Endothelial cell of umbilical vein (primary cell): ENCODE measurements around the gene PLXND1. TPM values are rescaled to one million over a fixed set of nuclear protein-coding genes. Genes with fewer than 3 reads are reported as not detected.

Experiments
- BruUV-seq: library from RNA; stranded (reverse); fragments of 400-500 nt; replicated peaks from 2 replicates; lab custom pipeline; 2021; lab: Mats Ljungman, UMichigan
- CTCF ChIA-PET: fragments of 300-600, 350-600 bp; sonication (Branson Sonifier 250); formaldehyde crosslinking; loops from one replicate; lab custom pipeline; 2021; ENCODE audit warnings: antibody characterized with exemption, inconsistent platforms; lab: Charles Lee
- POLR2A ChIA-PET: fragments of 300-600, 350-600 bp; sonication (Branson Sonifier 250); formaldehyde crosslinking; loops from one replicate; lab custom pipeline; 2021; ENCODE audit warnings: antibody characterized with exemption, inconsistent platforms; lab: Charles Lee
- DNase-seq: peaks from one replicate; pipeline ENCODE4 v3.0.0-alpha.2; 2011; ENCODE audit warnings: low read depth, low spot score
- FAIRE-seq: peaks from 2 replicates; lab custom pipeline; 2011; peaks lifted over from hg19 to GRCh38; lab: Jason Lieb, UNC
- H2AFZ ChIP-seq: 2 replicates; pipeline ENCODE4 v1.6.0; 2012; ENCODE audit warnings: low read depth, low read length, control low read depth, inconsistent platforms
- H3K27ac ChIP-seq: 2 replicates; pipeline ENCODE4 v1.5.1; 2011; ENCODE audit warnings: low read depth, mild to moderate bottlenecking, control low read depth, low read length, moderate library complexity; ENCODE audit not compliant: insufficient read depth
- H3K27me3 ChIP-seq, 2 experiments: 2 replicates each; pipeline versions ENCODE4 v1.6.0 to v1.6.1; 2011; ENCODE audit warnings: low read length in 2 of 2, mixed read lengths in 1 of 2; ENCODE audit not compliant: control insufficient read depth in 2 of 2, insufficient read depth in 2 of 2
- H3K36me3 ChIP-seq, 2 experiments: 2 replicates in 1 of 2; 3 replicates in 1 of 2; pipeline ENCODE4 v1.5.1; 2011; ENCODE audit warnings: low read length in 2 of 2, mild to moderate bottlenecking in 1 of 2, moderate library complexity in 1 of 2; ENCODE audit not compliant: control insufficient read depth in 2 of 2, insufficient read depth in 2 of 2; ENCODE audit errors: extremely low read depth in 1 of 2
- H3K4me1 ChIP-seq: 3 replicates; pipeline ENCODE4 v1.5.1; 2011; ENCODE audit warnings: mild to moderate bottlenecking, low read length; ENCODE audit not compliant: control insufficient read depth, insufficient read depth; ENCODE audit errors: extremely low read depth
- H3K4me2 ChIP-seq: 2 replicates; pipeline ENCODE4 v1.6.1; 2011; ENCODE audit warnings: low read length, control low read depth, mixed read lengths; ENCODE audit not compliant: insufficient read depth
- H3K4me3 ChIP-seq, 3 experiments: fragments of 200-600 bp in 1 of 3; sonication (generic), shearing (Covaris generic) in 1 of 3; replicated peaks in 1 of 3; 2 replicates each; pipeline ENCODE4 v1.5.1; 2011 to 2016; ENCODE audit warnings: control low read depth in 3 of 3, low read length in 3 of 3, mild to moderate bottlenecking in 2 of 3, inconsistent platforms in 1 of 3, low read depth in 1 of 3, moderate library complexity in 1 of 3; ENCODE audit not compliant: insufficient read depth in 1 of 3
- H3K79me2 ChIP-seq: 2 replicates; pipeline ENCODE4 v1.6.0; 2012; ENCODE audit warnings: low read length, inconsistent platforms; ENCODE audit not compliant: control insufficient read depth, insufficient read depth
- H3K9ac ChIP-seq: replicated peaks from 2 replicates; pipeline ENCODE3; 2011; ENCODE audit warnings: low read length, control low read depth; ENCODE audit not compliant: insufficient read depth; ENCODE audit errors: extremely low read depth
- H3K9me1 ChIP-seq: replicated peaks from 3 replicates; pipeline ENCODE4 v1.6.0; 2011; ENCODE audit warnings: mild to moderate bottlenecking, low read length; ENCODE audit not compliant: control insufficient read depth, insufficient read depth; ENCODE audit errors: extremely low read depth
- H3K9me3 ChIP-seq: replicated peaks from 2 replicates; pipeline ENCODE4 v1.5.1; 2012; ENCODE audit warnings: low read length, inconsistent platforms; ENCODE audit not compliant: control insufficient read depth, insufficient read depth
- H4K20me1 ChIP-seq: replicated peaks from 2 replicates; pipeline ENCODE3; 2011; ENCODE audit warnings: mild to moderate bottlenecking, low read length; ENCODE audit not compliant: control insufficient read depth, insufficient read depth; ENCODE audit errors: extremely low read depth
- FOS ChIP-seq: IDR thresholded peaks from 2 replicates; pipeline ENCODE4 v1.6.1; 2011; ENCODE audit warnings: mild to moderate bottlenecking, low read length, moderate library complexity, borderline replicate concordance; ENCODE audit not compliant: insufficient read depth
- GATA2 ChIP-seq: IDR thresholded peaks from 2 replicates; pipeline ENCODE4 v1.7.0; 2011; ENCODE audit warnings: low read depth, mild to moderate bottlenecking, moderate library complexity, mixed read lengths, low read length; ENCODE audit not compliant: insufficient read length, insufficient read depth
- JUN ChIP-seq: IDR thresholded peaks from 2 replicates; pipeline ENCODE4 v1.6.1; 2011; ENCODE audit warnings: borderline replicate concordance, low read depth; ENCODE audit not compliant: insufficient read length, insufficient read depth
- POLR2A ChIP-seq: IDR thresholded peaks from 2 replicates; pipeline ENCODE4 v1.6.1; 2012; ENCODE audit warnings: low read depth, mild to moderate bottlenecking, control low read depth, low read length
- dilution Hi-C: fragments of 300-500 bp; cut with MboI; formaldehyde crosslinking; loops from one replicate; pipeline ENCODE4 v1.15.0; 2019; ENCODE audit warnings: low sequenced_read_pairs; ENCODE audit not compliant: extremely low pct_ligation_motif_present
- intact Hi-C: fragments of 100-400 bp; cut with micrococcal nuclease; formaldehyde crosslinking; loops from one replicate; pipeline ENCODE4 v1.10.0; 2022
- polyA plus RNA-seq, 4 experiments: library from polyadenylated mRNA; depleted of rRNA in 3 of 4; stranded (reverse) in 3 of 4; unstranded in 1 of 4; fragments of >200 nt; gene quantifications; 2 replicates each; pipeline versions ENCODE4 v1.2.1 to v1.2.3, GENCODE V29; 2011 to 2012; ENCODE audit warnings: missing spikeins in 1 of 4
- total RNA-seq: library from RNA; stranded (reverse); gene quantifications from 2 replicates; pipeline ENCODE4 v1.2.3, GENCODE V29; 2021
- TF ChIP-seq, protein P1 (sequence below): IDR thresholded peaks from 2 replicates; pipeline ENCODE4 v1.6.1; 2011; ENCODE audit not compliant: insufficient read depth, insufficient read length
- TF ChIP-seq, protein P2 (sequence below), 2 donors: IDR thresholded peaks; 1 replicate in 1 of 2; 2 replicates in 1 of 2; pipeline ENCODE4 v1.5.1; 2011; ENCODE audit warnings: low read length in 2 of 2, mild to moderate bottlenecking in 2 of 2, moderate library complexity in 2 of 2, control low read depth in 1 of 2, inconsistent platforms in 1 of 2, low read depth in 1 of 2; ENCODE audit not compliant: insufficient read depth in 1 of 2; ENCODE audit errors: extremely low read depth in 1 of 2

The PLXND1 gene
- total and polyA plus RNA-seq, 2 donors (not counting 3 experiments of a cell fraction or from before 2014, with no cell fraction given) = 300 to 834 TPM

DNA sequence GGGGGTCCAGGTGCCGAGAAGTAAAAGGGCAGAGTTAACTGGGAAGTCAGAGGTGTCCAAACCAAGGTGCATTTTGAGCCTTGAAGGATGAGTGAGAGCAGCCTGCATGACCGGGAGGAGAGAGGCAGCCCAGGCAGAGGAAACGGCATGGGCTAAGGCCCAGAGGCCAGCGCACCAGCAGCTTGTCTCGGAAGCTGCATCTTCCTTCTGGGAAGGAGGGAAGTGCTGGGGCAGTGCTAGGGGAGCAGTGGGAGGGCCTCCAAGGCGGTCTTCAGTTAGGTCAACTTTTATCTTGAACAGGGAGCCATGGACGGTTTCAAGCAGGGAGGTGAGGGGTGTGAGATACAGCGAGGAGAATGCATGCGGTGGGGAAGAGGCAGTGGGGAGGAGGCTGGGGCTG is 62.5 kb downstream of the PLXND1 start:
- H3K27me3 ChIP-seq = no peaks in the 10 kb centered on the region
- H3K9me3 ChIP-seq = no peaks in the 10 kb centered on the region
- no peak overlapping the region for H3K4me3 ChIP-seq
- CTCF ChIA-PET = interaction anchor here (0.8 to 2.0 kb wide), 4 partner anchors 9 to 161 kb away, joined by 3 to 8 read pairs (median 3); no protein-coding TSS in a partner anchor
- DNase-seq (no peak), FAIRE-seq (no peak)
- no peak overlapping the region for H2AFZ ChIP-seq
- TF ChIP-seq, protein P1, sequence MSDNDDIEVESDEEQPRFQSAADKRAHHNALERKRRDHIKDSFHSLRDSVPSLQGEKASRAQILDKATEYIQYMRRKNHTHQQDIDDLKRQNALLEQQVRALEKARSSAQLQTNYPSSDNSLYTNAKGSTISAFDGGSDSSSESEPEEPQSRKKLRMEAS = no peak
- TF ChIP-seq JUN (no peak), GATA2 (no peak)
- no peaks in the 10 kb centered on the region for H3K79me2 ChIP-seq
- no peaks in the 10 kb centered on the region for H3K9me1 ChIP-seq
- H3K27ac ChIP-seq = no peak overlapping the region
- no TSS peak for BruUV-seq
- H4K20me1 ChIP-seq = no peaks in the 10 kb centered on the region
- dilution Hi-C loops = no loop called here
- POLR2A ChIA-PET = no interaction called here
- intact Hi-C loops = no loop called here
- no peak overlapping the region for H3K4me2 ChIP-seq
- H3K4me1 ChIP-seq = no peaks in the 10 kb centered on the region
- no peak overlapping the region for H3K9ac ChIP-seq
- no peaks in the 10 kb centered on the region for H3K36me3 ChIP-seq

DNA sequence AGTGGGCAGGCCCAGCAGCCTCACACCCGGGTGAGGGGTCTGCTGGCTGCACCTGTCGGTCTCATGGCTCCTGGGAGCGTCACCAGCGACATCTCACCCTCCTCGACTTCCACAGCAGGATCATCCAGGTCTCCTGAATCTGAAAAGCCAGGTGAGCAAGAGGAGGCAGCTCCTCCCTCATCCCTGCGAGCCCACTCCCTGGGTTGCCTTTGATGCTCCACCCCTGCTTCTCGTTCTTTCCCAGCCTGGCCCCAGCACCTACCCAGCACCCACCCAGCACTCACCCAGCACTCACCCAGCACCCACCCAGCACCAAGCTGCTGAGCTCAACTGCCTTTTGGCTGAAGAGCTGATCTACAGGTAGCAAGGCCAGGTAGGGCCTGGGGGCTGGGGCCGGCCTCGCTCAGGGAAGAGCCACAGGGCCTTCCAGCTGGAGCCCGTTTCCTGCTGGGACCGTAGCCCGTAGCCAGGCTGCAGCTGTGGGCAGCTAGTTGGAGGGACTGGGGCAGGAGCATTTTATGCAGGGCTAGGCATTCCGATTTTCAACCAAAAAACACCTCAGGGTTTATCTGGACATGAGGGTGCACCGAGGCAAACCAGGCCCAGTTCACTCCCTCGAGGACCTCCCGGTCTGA is 63.2 kb downstream of the PLXND1 start, which contains the start of gene H1-8:
H1-8 (plus strand) TSS at position 20 of the 635 bp plus-strand sequence; CDS start at position 64, 44 bp downstream.
- H3K79me2 ChIP-seq = no peaks in the 10 kb centered on the region
- ChIA-PET POLR2A (no interaction called here), CTCF (interaction anchor here (1.1 to 2.0 kb wide), 3 partner anchors 9 to 53 kb away, joined by 3 to 8 read pairs (median 4); no protein-coding TSS in a partner anchor)
- H3K36me3 ChIP-seq = no peaks in the 10 kb centered on the region
- no peak within 1 kb of the TSS for H3K9ac ChIP-seq
- BruUV-seq = no TSS peak
- intact Hi-C loops = no loop called here
- dilution Hi-C loops = no loop called here
- H3K27me3 ChIP-seq = no peaks in the 10 kb centered on the region
- no peak within 1 kb of the TSS for H3K4me2 ChIP-seq
- no peaks in the 10 kb centered on the region for H3K9me1 ChIP-seq
- H3K27ac ChIP-seq = no peak within 1 kb of the TSS
- H3K9me3 ChIP-seq = no peaks in the 10 kb centered on the region
- TF ChIP-seq, protein P2, sequence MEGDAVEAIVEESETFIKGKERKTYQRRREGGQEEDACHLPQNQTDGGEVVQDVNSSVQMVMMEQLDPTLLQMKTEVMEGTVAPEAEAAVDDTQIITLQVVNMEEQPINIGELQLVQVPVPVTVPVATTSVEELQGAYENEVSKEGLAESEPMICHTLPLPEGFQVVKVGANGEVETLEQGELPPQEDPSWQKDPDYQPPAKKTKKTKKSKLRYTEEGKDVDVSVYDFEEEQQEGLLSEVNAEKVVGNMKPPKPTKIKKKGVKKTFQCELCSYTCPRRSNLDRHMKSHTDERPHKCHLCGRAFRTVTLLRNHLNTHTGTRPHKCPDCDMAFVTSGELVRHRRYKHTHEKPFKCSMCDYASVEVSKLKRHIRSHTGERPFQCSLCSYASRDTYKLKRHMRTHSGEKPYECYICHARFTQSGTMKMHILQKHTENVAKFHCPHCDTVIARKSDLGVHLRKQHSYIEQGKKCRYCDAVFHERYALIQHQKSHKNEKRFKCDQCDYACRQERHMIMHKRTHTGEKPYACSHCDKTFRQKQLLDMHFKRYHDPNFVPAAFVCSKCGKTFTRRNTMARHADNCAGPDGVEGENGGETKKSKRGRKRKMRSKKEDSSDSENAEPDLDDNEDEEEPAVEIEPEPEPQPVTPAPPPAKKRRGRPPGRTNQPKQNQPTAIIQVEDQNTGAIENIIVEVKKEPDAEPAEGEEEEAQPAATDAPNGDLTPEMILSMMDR (IDR thresholded peaks at IDR 0.05; ENCODE audit: extremely low read depth in 1 of 2, insufficient read depth in 1 of 2, low read depth in 1 of 2, low read length in 2 of 2) = no peak
- TF ChIP-seq POLR2A (no peak), JUN (no peak), FOS (no peak)
- TF ChIP-seq, protein P1 = no peak
- H4K20me1 ChIP-seq = no peaks in the 10 kb centered on the region
- no peak for FAIRE-seq
- DNase-seq = no peak
- H3K4me1 ChIP-seq = no peaks in the 10 kb centered on the region
- no peak within 1 kb of the TSS for H2AFZ ChIP-seq
- H3K4me3 ChIP-seq = no peak within 1 kb of the TSS
